Breast epithelium (tissue), 3 donors: ENCODE measurements around the gene DTNB.

Experiments
- POLR2A ChIP-seq: fragments of 450-650 bp; IDR thresholded peaks from one replicate; pipeline ENCODE4 v1.6.1; 2016; ENCODE audit warnings: antibody characterized with exemption, mild to moderate bottlenecking, moderate library complexity
- POLR2AphosphoS5 ChIP-seq, 3 donors: sonication (generic); formaldehyde crosslinking; IDR thresholded peaks; one replicate each; pipeline ENCODE4 v1.6.1; 2017; ENCODE audit warnings: antibody characterized with exemption in 3 of 3
- TF ChIP-seq, protein P1 (sequence below), 3 donors: fragments of 450-650 bp; IDR thresholded peaks; one replicate each; pipeline ENCODE4 v1.5.1; 2016 to 2017; ENCODE audit warnings: antibody characterized with exemption in 3 of 3, mild to moderate bottlenecking in 3 of 3, moderate library complexity in 3 of 3

DNA sequence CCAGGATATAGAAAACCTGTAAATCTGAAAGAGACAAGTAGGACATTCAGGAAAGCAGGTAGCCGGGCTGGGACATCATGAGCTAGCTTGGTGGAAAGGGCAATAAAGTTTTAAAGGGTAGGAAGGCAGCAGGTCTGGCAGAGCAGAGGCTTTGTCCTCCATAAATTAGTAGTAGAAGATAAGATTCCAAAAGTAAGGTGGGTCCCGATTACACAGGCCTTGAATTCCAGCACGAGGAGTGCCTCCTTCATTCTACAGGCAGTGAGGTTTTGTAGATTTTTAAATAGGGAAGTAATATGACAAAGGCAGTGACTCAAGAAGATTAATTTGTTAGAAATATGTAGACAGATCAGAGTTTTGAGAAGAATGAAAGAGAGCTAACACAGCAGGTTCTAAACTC lies 160.7 kb downstream of the DTNB start:
- TF ChIP-seq, protein P1, sequence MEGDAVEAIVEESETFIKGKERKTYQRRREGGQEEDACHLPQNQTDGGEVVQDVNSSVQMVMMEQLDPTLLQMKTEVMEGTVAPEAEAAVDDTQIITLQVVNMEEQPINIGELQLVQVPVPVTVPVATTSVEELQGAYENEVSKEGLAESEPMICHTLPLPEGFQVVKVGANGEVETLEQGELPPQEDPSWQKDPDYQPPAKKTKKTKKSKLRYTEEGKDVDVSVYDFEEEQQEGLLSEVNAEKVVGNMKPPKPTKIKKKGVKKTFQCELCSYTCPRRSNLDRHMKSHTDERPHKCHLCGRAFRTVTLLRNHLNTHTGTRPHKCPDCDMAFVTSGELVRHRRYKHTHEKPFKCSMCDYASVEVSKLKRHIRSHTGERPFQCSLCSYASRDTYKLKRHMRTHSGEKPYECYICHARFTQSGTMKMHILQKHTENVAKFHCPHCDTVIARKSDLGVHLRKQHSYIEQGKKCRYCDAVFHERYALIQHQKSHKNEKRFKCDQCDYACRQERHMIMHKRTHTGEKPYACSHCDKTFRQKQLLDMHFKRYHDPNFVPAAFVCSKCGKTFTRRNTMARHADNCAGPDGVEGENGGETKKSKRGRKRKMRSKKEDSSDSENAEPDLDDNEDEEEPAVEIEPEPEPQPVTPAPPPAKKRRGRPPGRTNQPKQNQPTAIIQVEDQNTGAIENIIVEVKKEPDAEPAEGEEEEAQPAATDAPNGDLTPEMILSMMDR (IDR thresholded peaks at IDR 0.05) = no peak
- no peak for TF ChIP-seq POLR2AphosphoS5 (IDR thresholded peaks at IDR 0.05)
- no peak for TF ChIP-seq POLR2A
